H54 (cell line): Measurements from ENCODE around the gene IL17REL.
"Not testable (repeated sequence)": the region's sequence is repeated elsewhere in the genome, so short reads cannot be mapped to it uniquely, and the experiment has no call there.

ENCODE experiments used
- DNase-seq: peaks from one replicate; pipeline ENCODE4 v3.0.0; 2011; ENCODE audit warnings: low spot score, mixed read lengths; ENCODE audit not compliant: insufficient read length
- FAIRE-seq: peaks from 3 replicates; lab custom pipeline; 2011; peaks lifted over from hg19 to GRCh38; lab: Jason Lieb, UNC
- POLR2A ChIP-seq: IDR thresholded peaks from 2 replicates; pipeline ENCODE4 v1.6.1; 2011; ENCODE audit warnings: low read depth, mild to moderate bottlenecking, low read length

IL17REL gene

GRCh38 chr22:49991907-49992533, 20.5 kb downstream of the IL17REL start:
- no peak for DNase-seq
- no peak for FAIRE-seq
- no peak for TF ChIP-seq POLR2A

GRCh38 chr22:49991167-49991566, 21.4 kb downstream of the IL17REL start:
- FAIRE-seq (no peak), DNase-seq (no peak)
- no peak for TF ChIP-seq POLR2A

- DNase-seq, FAIRE-seq: not testable (repeated sequence)
Measured at GRCh38 chr22:49989826-49990225, 22.7 kb downstream of the IL17REL start.

- no peak for TF ChIP-seq POLR2A
- no peak for FAIRE-seq
- no peak for DNase-seq
Measured at GRCh38 chr22:49986325-49986724, 26.2 kb downstream of the IL17REL start.

- DNase-seq (no peak), FAIRE-seq (no peak)
- no peak for TF ChIP-seq POLR2A
Measured at GRCh38 chr22:49983148-49984042, 29.2 kb downstream of the IL17REL start.

GRCh38 chr22:49981799-49982198, 30.8 kb downstream of the IL17REL start:
- not testable (repeated sequence) for DNase-seq, FAIRE-seq

- TF ChIP-seq POLR2A, result no peak
- no peak for DNase-seq
- FAIRE-seq, result no peak
Measured at GRCh38 chr22:49979587-49980264, 32.8 kb downstream of the IL17REL start.

GRCh38 chr22:49977578-49977977, 35.0 kb downstream of the IL17REL start:
- DNase-seq (no peak), FAIRE-seq (no peak)
- TF ChIP-seq POLR2A, result no peak

GRCh38 chr22:49976439-49977175, 36.0 kb downstream of the IL17REL start:
- no peak for FAIRE-seq

GRCh38 chr22:49975543-49976389, 36.8 kb downstream of the IL17REL start:
- no peak for TF ChIP-seq POLR2A
- FAIRE-seq (no peak), DNase-seq (no peak)

More at GRCh38 chr22:49976439-49977175, 36.0 kb downstream of the IL17REL start:
- no peak for DNase-seq
- TF ChIP-seq POLR2A, result no peak

- FAIRE-seq (no peak), DNase-seq (no peak)
- TF ChIP-seq POLR2A, result no peak
Measured at GRCh38 chr22:49973018-49973961, 39.3 kb downstream of the IL17REL start.
